HG03095 (cell line): ENCODE results near the gene PARD6B.
"Not testable (repeated sequence)": the region's sequence is repeated elsewhere in the genome, so short reads cannot be mapped to it uniquely, and the experiment has no call there.

Experiments used
- ATAC-seq: cut with Tn5 transposase; IDR thresholded peaks from one replicate; pipeline ENCODE4 v1.9.1; 2021; ENCODE audit warnings: moderate library complexity; ENCODE audit not compliant: unreplicated experiment

The PARD6B gene

GRCh38 chr20:50731055-50731929 lies at the start of gene PARD6B:
TSS of gene PARD6B (plus strand) at chr20:50731580. CDS start at chr20:50731787, 207 bp downstream.
- peak; percentile 85 for ATAC-seq

GRCh38 chr20:50682065-50682464 lies 49.3 kb upstream of the PARD6B start:
- no peak for ATAC-seq

GRCh38 chr20:50682947-50683530 lies 48.3 kb upstream of the PARD6B start:
- no peak for ATAC-seq

GRCh38 chr20:50683570-50683969 lies 47.8 kb upstream of the PARD6B start:
- no peak for ATAC-seq

- no peak for ATAC-seq
These were observed 44.6 kb upstream of the PARD6B start for GRCh38 chr20:50686821-50687220.

GRCh38 chr20:50688256-50688975 lies 43.0 kb upstream of the PARD6B start:
- no peak for ATAC-seq

- no peak for ATAC-seq
These were observed 41.3 kb upstream of the PARD6B start for GRCh38 chr20:50689864-50690649.

- ATAC-seq: no peak
These were observed 40.5 kb upstream of the PARD6B start, which contains the start of gene RIPOR3 for GRCh38 chr20:50690650-50691572. TSS of gene RIPOR3 (minus strand) at chr20:50691542. CDS start at chr20:50691128, 414 bp downstream.

- no peak for ATAC-seq
These were observed 39.5 kb upstream of the PARD6B start for GRCh38 chr20:50691573-50692551.

GRCh38 chr20:50692552-50692933 lies 38.8 kb upstream of the PARD6B start:
- ATAC-seq: no peak

GRCh38 chr20:50693001-50693400 lies 38.4 kb upstream of the PARD6B start:
- no peak for ATAC-seq

GRCh38 chr20:50694379-50695134 lies 36.8 kb upstream of the PARD6B start:
- no peak for ATAC-seq

- ATAC-seq: no peak
These were observed 36.1 kb upstream of the PARD6B start for GRCh38 chr20:50695135-50695872.

GRCh38 chr20:50698255-50698654 lies 33.1 kb upstream of the PARD6B start:
- not testable (repeated sequence) for ATAC-seq

GRCh38 chr20:50699688-50700087 lies 31.7 kb upstream of the PARD6B start:
- ATAC-seq: no peak

GRCh38 chr20:50701041-50701963 lies 30.1 kb upstream of the PARD6B start:
- no peak for ATAC-seq
